Measurements from ENCODE around the gene MYO1D. TPM values are rescaled to one million over a fixed set of nuclear protein-coding genes. Genes with fewer than 3 reads are reported as not detected.
"Not testable (repeated sequence)": the region's sequence is repeated elsewhere in the genome, so short reads cannot be mapped to it uniquely, and the experiment has no call there.

The MYO1D gene
- total RNA-seq, 1 donor: 94.0 TPM

DNA sequence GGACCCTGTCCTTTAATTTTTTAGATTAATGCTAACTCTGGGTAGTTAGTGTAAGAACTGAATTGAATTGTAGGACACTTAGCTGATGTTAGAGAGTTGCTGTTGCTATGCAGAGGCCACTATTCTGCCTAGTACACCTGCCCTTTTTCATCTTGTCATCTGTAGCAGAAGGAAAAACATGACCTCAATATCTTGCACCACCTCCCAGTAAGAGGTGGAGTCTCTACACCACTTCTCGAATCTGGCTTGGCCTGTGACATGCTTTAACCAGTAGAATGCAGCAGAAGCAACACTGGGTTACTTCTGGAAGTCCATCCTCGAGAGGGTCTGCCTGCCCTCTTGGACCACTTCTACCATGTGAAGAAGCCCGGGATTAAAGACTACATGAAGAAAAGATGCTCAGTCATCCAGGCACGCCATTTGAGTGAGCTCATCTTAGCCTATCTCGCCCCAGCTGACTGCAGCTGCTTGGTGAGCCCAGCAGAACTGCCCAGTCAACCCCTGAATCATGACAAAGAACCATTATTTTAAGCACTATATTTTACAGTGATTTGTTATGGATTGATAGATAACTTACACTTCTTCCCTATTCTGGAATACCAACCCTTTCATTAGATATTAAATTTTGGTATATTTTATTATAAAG is 153.5 kb downstream of the MYO1D start:
- no peak overlapping the region for H3K4me3 ChIP-seq (ENCODE audit: low read depth, low read length)
- TF ChIP-seq, protein P1, sequence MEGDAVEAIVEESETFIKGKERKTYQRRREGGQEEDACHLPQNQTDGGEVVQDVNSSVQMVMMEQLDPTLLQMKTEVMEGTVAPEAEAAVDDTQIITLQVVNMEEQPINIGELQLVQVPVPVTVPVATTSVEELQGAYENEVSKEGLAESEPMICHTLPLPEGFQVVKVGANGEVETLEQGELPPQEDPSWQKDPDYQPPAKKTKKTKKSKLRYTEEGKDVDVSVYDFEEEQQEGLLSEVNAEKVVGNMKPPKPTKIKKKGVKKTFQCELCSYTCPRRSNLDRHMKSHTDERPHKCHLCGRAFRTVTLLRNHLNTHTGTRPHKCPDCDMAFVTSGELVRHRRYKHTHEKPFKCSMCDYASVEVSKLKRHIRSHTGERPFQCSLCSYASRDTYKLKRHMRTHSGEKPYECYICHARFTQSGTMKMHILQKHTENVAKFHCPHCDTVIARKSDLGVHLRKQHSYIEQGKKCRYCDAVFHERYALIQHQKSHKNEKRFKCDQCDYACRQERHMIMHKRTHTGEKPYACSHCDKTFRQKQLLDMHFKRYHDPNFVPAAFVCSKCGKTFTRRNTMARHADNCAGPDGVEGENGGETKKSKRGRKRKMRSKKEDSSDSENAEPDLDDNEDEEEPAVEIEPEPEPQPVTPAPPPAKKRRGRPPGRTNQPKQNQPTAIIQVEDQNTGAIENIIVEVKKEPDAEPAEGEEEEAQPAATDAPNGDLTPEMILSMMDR (IDR thresholded peaks at IDR 0.05; ENCODE audit: insufficient read depth, low read length): no peak
- no peak for DNase-seq (ENCODE audit: low read depth)

DNA sequence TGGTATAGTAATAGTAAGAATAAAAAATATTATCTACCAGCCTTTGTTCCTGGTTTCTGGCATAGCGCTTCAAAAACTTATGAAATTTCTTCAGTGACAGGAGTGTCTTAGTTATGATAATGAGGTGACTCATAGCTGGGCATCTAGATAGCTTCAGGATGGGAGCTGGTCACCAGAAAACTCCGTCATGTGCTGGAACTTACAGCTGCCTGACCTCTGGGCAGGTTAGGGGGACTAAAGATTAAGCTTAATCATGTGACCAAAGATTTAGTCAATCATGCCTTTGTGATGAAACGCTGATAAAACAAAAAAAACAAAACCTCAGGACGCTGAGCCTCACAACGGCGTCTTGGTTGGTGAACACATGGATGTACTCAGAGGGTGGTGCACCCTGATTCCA is 154.2 kb downstream of the MYO1D start:
- H3K4me3 ChIP-seq (ENCODE audit: low read depth, low read length): no peak overlapping the region
- TF ChIP-seq, protein P1 (IDR thresholded peaks at IDR 0.05; ENCODE audit: insufficient read depth, low read length): no peak
- no peak for DNase-seq (ENCODE audit: low read depth)

DNA sequence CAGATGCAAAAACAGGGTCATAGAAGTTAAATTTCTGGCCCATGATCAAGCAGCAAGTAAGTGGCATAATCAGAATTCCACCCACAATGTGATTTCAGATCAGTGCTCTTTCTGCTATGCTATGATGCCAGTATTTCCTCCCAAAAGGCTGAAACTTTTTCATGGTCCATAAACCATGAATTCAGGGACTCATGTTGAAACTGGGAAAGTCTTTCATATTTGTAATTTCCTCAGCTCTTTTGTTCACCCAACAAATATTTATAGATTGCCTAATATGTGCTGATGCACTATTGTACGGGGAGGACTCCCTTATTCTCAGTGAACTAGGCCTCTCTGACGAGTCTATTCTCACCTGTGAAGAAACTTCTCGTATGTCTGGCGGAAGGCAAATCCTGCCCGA is 156.3 kb downstream of the MYO1D start:
- no peak for DNase-seq (ENCODE audit: low read depth)
- TF ChIP-seq, protein P1 (IDR thresholded peaks at IDR 0.05; ENCODE audit: insufficient read depth, low read length): no peak
- H3K4me3 ChIP-seq (ENCODE audit: low read depth, low read length): no peak overlapping the region

DNA sequence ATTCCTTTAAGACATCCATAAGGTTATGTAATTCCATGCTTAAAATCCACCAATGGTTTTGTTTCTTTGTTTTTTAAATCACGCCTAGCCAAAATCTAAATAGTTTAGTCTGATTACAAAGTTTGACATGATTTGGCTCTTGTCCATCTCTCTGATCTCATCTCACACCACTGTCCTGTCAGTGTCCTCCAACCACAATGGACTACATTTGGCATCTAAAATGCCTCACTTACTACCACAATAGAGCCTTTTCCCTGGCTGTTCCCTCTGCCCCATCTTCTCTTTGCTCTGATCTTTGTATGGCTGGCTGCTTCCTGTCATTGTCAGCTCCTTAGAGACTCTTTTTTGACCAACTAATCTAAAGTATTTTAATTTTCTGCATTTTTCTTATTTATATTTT is 157.2 kb downstream of the MYO1D start:
- TF ChIP-seq, protein P1 (IDR thresholded peaks at IDR 0.05; ENCODE audit: insufficient read depth, low read length): no peak
- no peak for DNase-seq (ENCODE audit: low read depth)
- H3K4me3 ChIP-seq (ENCODE audit: low read depth, low read length): no peak overlapping the region

DNA sequence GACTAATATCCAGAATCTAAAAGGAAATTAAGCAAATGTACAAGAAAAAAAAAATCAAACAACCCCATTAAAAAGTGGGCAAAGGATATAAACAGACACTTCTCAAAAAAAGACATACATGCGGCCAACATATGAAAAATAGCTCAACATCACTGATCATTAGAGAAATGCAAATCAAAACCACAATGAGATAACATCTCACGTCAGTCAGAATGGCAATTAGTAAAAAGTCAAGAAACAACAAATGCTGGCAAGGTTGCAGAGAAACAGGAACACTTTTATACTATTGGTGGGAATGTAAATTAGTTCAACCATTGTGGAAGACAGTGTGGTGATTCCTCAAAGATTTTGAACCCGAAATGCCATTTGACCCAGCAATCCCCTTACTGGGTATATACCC is 162.0 kb downstream of the MYO1D start:
- not testable (repeated sequence) for H3K4me3 ChIP-seq (ENCODE audit: low read depth, low read length); DNase-seq (ENCODE audit: low read depth)

DNA sequence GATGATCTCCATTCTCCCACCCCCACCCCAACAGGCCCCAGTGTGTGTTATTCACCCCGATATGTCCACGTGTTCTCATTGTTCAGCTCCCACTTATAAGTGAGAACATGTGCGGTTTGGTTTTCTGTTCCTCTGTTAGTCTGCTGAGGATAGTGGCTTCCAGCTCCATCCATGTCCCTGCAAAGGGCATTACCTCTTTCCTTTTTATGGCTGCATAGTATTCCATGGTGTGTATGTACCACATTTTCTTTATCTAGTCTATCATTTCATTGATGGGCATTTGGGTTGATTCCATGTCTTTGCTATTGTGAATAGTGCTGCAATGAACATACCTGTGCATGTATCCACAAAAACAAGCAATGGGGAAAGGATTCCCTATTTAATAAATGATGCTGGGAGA is 162.7 kb downstream of the MYO1D start:
- H3K4me3 ChIP-seq (ENCODE audit: low read depth, low read length); DNase-seq (ENCODE audit: low read depth): not testable (repeated sequence)

DNA sequence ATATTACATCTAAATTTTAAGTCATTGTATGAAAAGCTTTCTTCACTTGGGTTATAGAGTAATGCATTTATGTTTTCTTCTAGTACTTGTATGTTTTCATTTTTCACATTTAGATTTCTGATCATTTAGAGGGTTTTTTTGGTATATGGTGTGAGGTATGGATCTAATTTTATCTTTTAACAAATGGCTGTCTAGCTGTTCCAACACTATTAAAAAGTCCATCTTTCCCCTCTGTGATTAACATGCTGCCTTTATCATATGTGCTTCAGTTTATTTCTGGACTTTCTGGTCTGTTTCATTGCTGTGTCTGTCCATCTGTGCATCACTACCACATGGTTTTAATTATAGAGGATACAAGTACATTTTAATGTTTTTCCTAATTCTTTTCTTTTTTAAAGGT is 163.8 kb downstream of the MYO1D start:
- no peak for DNase-seq (ENCODE audit: low read depth)
- H3K4me3 ChIP-seq (ENCODE audit: low read depth, low read length): no peak overlapping the region
- TF ChIP-seq, protein P1 (IDR thresholded peaks at IDR 0.05; ENCODE audit: insufficient read depth, low read length): no peak

DNA sequence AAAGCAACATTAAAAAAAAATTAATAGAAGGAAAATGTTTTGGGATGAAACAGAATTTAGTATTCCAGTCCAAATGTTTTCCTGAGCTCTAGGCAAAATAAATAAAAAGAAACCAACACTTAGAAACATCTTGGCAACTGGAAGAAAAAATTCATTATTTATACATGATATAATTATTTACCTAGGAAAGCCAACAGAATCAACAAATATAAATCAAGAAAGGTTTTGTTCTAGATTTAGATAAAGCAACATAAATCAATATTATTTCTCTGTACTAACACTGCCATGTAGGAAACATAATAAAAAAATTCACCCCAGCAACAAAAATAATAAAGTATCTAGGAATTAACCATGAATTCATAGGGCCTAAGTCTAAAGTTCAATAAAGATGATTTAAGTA is 167.4 kb downstream of the MYO1D start:
- H3K4me3 ChIP-seq (ENCODE audit: low read depth, low read length): no peak overlapping the region
- TF ChIP-seq, protein P1 (IDR thresholded peaks at IDR 0.05; ENCODE audit: insufficient read depth, low read length): no peak
- no peak for DNase-seq (ENCODE audit: low read depth)
